22Rv1 (cell line): Measurements from ENCODE around the gene CAPN8.

Source experiments
- H3K27ac ChIP-seq: fragments of 450-650 bp; 2 replicates; pipeline ENCODE4 v1.5.1; 2017
- ZFX ChIP-seq: fragments of 450-650 bp; IDR thresholded peaks from 2 replicates; pipeline ENCODE4 v1.6.1; 2017; ENCODE audit warnings: antibody characterized with exemption, borderline replicate concordance
- TF ChIP-seq, protein P1 (sequence below): fragments of 450-650 bp; IDR thresholded peaks from 2 replicates; pipeline ENCODE4 v1.5.1; 2017; ENCODE audit warnings: mild to moderate bottlenecking

The CAPN8 gene

DNA sequence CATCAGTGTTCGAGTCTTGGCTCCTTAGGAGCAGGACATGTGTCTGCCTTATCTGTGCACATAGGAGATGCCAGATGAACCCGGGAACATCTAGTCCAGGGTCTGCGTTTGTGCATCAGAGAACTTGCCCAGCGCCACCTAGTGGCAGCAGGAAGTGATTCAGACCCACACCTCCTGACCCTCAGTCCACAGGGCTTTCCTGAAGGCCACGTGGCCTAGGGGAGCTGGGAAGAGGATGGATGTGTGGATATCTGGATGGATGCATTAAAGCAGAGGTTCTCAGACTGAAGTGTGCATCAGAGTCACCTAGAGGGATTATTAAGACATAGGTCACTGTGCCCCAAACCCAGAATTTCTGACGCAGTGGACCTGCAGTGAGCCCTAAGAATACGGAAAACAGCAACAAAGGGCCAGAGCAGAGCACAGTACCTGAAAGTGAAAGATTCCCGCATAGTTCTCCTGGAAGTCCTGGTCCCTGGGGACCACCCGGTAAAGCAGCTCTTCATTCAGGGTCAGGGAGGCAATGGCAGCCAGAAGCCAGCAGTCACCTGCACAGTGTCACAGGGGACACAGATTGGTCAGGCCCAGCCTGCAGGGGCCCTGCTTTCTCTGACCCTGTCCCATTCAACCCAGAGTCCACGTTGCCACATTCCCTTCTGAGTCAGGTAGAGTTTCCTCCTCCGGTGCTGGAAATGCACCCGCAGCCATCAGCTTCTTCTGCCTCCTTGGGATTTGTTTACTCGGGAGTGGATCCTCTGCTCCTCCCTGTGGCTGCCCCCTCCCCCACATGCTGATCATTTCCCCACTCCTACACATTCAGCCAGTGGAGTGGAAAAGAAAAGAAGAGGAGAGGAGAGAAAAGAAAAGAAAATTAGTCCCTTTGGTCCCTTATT is 37.0 kb downstream of the CAPN8 start:
- H3K27ac ChIP-seq: no peak overlapping the region
- TF ChIP-seq, protein P1, sequence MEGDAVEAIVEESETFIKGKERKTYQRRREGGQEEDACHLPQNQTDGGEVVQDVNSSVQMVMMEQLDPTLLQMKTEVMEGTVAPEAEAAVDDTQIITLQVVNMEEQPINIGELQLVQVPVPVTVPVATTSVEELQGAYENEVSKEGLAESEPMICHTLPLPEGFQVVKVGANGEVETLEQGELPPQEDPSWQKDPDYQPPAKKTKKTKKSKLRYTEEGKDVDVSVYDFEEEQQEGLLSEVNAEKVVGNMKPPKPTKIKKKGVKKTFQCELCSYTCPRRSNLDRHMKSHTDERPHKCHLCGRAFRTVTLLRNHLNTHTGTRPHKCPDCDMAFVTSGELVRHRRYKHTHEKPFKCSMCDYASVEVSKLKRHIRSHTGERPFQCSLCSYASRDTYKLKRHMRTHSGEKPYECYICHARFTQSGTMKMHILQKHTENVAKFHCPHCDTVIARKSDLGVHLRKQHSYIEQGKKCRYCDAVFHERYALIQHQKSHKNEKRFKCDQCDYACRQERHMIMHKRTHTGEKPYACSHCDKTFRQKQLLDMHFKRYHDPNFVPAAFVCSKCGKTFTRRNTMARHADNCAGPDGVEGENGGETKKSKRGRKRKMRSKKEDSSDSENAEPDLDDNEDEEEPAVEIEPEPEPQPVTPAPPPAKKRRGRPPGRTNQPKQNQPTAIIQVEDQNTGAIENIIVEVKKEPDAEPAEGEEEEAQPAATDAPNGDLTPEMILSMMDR: peak; percentile 92
- no peak for TF ChIP-seq ZFX

DNA sequence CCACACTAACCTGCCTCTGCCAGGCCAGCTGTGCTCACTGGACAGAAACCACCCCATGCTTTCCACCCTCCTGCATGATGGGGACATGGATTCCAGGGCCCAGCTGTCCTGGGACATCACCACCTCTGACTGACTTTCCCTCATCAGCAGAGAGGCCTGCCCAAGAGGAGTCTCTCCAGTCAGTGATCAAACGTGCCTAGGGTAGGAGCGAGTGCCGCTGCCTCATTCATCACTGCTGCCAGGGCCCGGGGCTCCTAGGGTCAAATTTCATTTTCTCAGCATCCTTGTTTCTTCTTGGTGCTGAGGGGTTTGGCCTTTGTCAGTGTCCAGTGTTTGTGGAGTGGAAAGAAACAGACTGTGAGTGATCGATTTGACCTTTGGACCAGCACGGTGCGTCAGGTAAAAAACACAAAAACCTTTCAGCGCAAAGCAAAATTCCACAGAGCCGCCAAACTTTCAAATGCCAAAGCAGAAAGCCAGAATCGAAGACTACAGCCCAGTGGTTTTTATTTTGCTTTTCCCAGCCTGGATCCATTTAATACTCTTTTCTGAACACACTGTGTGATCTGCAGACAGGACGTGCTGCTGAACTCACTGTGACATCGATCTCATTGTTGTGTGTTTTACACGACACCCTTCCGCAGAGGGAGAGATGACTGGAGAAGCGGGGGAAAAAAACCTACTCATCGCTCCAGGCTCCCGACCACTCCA is 43.2 kb downstream of the CAPN8 start:
- TF ChIP-seq, protein P1: no peak
- TF ChIP-seq ZFX: no peak
- no peak overlapping the region for H3K27ac ChIP-seq

DNA sequence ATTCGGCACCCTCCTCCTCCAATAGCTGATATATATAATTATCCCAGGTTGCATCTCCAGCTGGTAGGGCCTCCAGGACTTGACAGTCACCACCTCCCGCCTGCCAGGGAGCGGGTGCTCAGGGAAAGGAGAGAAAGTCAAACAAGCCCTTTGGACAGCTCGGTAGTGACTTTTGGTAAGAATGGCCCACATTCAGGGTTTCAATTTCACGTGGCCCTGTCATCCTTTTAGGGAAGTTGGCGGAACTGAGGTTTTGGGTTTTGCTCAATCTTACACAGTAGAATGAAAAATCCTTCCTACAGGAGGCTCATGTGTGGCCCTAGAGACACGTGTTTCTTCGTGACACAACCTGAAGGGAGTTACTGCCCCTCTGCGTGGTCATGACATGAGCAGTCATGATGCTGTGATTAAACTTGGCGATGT is 44.2 kb downstream of the CAPN8 start:
- H3K27ac ChIP-seq: no peak overlapping the region
- TF ChIP-seq, protein P1: no peak
- TF ChIP-seq ZFX: no peak

DNA sequence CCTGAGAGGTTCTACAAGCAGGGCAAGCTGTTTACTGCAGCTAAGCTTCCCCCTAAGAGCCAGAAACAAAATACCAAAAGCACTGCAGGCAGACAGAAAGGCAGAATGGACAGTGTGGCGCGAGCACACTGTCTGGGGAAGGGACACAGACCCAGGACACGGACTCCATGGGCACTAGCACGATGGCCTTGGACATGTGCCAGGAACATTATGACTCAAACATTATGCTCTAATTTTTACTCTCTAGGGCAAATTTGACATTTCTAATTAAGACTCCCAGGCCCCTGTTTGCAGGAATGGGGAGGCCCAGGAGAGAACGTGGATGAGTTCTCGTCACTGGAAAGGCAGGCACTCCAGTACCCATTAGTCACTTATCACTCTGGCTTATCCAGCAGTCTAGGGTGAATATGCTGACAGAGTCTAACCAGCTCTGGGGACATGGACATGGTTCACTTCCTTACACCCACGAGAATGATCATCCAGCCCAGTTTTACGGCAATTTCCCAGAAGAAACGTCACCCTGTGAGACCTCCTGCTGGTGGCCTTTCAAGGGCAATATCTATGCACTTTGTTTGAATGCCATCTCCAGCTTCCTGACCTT is 45.1 kb downstream of the CAPN8 start:
- TF ChIP-seq ZFX: no peak
- TF ChIP-seq, protein P1: no peak
- H3K27ac ChIP-seq: no peak overlapping the region

DNA sequence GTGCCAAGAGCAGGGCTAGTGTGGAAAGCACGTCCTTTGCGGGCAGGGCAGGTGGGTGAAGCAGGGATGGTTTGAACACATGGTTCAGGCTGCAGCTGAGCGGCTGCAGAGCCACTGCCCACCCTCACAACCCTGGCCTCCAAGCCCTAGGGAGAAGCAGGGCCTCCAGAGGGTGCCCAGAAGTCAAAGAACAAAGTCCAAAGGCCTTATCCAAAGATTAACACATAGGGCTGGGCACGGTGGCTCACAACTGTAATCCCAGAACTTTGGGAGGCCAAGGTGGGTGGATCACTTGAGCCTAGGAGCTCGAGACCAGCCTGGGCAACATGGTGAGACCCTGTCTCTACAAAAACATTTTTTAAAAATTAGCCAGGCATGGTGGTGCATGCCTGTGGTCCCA is 46.8 kb downstream of the CAPN8 start:
- no peak for TF ChIP-seq ZFX
- TF ChIP-seq, protein P1: no peak
- no peak overlapping the region for H3K27ac ChIP-seq

DNA sequence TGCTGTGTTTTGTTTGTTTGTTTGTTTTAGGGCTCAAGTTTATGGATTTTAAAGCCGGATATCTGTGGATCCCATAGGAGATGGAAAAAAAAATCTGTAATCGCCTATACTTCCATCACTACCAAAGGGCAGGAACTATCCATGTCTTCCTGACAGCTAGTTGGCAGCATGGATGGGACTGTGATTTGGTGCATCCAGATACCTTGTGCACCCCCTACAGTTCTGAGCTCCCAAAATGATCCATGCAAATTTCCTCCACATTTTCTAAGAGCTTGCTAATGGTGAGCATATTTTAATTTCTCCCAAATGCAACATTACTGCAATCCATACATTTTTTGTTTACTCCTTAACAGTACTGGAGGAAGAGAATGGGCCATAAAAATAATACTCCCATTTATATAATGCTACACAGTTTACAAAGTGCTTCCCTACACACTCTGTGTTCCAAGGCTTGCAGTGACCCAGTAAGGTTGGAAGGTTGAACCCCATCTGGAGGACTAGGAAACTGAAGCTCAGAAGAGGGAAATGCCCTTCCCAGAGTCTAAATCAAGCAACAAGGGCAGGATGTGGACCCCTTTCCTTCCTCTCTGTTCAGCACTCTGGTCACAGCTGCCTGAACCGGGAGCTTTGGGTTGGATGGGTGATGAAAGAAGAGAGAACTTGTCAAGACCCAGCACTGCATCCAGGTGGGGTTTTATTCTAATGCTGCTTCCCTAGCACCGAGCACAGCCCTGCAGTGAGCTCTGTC is 48.0 kb downstream of the CAPN8 start:
- TF ChIP-seq, protein P1: no peak
- no peak for TF ChIP-seq ZFX
- no peak overlapping the region for H3K27ac ChIP-seq
